T-helper 2 cell (primary cell): Measurements from ENCODE around the gene GRK5.

Experiments
- DNase-seq, 5 experiments: peaks; one replicate each; pipeline versions ENCODE4 v3.0.0 to v3.0.0-alpha.2; 2012 to 2022

GRK5 gene

GRCh38 chr10:119198438-119198837 is 8.9 kb upstream of the GRK5 start:
- DNase-seq, result no peak

DNA sequence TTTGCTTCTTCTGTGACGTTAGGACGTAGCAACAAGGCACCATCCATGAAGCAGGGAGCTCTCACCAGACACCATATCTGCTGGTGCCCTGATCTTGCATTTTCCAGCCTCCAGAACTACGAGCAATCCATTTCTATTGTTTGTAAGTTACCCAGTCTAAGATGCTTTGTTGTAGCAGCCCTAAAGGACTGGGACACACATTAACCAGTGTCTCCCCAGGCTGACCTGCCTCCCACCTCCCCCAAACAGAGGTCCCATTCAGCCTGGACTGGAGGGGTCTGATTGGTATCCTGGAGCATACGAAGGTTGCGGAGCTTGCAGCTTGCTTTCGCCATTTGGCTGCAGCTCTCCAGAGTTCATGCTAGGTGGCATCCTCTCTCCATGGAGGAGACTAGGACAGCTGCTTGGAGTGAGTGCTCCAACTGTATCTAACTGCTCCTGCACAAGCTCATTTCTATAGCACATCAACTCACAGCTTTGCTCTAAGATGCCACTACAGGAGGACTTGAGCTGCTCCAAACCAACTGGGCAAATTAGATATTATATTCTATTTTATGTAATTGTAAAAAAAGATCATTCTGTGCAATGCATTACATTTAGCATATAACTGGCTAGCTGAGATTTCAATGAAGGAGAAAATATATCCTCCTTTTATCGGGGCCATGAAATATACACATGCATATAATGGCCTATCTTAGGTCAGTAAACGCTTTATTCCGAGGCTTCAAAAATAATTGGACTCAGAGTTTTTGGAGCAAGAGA is 8.0 kb upstream of the GRK5 start:
- DNase-seq, result peak in 3 of 5 experiments; percentile 16 to 75 (median 25)

GRCh38 chr10:119201233-119201632 is 6.1 kb upstream of the GRK5 start:
- no peak for DNase-seq

GRCh38 chr10:119203006-119203405 is 4.4 kb upstream of the GRK5 start:
- DNase-seq, result no peak

DNA sequence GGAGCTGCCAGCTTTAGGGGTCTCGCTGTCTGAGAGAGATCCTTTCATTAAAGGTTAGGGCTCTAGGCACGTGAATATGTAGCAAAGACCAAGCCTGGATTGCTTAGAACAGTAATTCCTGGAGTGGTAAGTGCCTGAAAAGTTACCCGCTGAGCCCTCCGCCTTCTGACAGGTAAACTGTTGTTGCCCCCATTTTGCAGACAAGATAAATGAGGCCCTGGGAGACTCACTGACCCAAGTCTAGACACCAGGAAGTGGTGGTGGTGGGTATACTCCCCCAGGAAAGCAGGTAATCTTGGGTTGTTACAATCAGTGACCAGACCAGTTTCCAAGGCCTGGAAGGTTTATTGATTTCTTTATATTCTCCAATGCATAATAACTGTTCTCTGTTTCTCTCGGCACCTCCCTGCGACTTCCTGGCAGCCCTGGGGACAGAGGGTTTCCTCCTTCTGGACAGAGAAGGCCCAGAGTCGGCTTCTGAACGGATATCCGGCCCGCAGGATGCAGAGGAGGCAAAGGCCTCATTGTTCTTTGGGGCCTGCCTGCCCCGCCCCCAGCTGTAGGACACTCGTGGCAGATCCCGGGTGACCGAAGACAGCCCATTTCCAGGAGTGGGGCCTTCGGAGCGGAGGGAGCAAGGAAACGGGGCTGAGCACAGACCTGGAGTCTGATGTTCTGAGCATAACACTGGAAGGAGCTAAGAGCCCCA is 1.3 kb upstream of the GRK5 start:
- peak; percentile 13 to 70 (median 17) for DNase-seq

DNA sequence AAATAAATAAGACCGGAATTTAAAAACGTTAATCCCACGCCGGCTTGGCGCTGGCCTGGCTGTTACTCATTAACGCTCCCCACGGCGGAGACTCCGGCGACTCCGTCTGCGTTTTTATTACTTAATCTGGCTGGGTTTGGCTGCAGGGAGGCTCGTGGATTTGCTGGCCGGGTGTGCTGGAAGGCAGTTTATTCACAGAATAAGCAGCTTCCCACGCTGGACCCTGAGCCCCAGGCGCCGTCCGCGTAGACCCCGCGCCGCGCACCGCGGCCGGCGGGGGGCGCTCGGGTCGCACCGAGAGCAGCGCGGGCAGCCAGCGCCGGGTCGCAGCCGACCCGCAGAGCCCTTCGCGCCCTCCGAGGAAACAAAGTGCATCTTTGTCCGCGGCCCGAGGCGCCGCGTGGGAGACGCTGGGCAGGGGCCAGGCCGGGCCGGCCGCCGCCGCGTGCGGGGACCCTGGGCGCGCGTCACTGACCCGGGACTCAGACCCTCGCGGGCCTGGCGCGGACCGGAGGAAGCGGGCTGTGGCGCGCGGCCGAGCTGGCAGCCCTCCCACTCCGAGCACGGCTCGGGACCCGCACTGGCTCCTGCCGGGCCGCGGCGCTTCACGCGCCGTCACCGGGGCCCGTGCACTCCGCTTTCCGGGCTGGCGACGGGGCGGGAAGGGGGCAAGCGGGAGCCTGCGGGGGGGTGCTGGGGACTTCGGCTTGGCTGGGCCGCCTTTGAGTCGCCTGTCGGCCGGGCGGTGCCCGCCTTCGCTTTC is 587 bp upstream of the GRK5 start:
- DNase-seq, result peak; percentile 41 to 79 (median 64)

DNA sequence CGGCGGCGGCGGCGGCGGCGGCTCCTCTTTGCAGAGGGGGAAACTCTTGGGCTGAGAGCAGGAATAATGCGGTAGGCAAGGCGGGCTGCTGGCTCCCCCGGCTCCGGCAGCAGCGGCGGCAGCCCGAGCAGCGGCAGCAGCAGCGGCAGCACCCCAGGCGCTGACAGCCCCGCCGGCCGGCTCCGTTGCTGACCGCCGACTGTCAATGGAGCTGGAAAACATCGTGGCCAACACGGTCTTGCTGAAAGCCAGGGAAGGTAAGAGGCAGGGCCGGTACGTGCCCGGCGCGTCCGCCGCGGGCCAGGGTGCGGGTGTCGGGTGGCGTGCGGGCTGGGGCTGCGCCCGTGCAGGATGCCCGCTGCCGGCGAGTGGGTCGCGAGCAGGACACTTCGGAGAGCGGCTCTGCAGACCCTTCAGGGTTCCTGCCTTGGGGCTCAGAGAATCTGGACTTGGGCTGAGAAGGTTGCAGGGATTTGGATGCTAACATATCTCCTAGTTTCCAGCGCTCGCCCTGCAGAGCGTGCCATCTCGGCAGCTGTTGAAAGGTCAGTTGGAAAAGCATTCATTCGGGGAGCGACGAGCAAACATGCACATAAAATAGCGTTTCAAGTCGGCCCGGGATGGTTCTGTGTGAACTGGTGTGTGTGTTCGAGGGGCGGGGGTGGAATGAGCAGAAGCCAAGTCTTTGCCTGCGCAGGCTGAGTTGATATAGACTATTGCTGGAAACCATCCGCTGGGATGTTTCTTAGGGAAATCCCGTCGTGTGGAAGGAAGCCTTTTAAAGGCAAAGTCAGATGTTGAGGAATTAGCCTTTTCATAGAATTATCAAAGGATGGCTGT is 562 bp downstream of the GRK5 start:
- DNase-seq, result peak in 1 of 5 experiments; percentile 69

GRCh38 chr10:119208553-119208940 is 1.2 kb downstream of the GRK5 start:
- DNase-seq, result no peak

- peak; percentile 12 to 77 (median 42) for DNase-seq
Observed at GRCh38 chr10:119209035-119209735, 1.8 kb downstream of the GRK5 start.

- DNase-seq, result no peak
Observed at GRCh38 chr10:119209736-119210355, 2.5 kb downstream of the GRK5 start.

- DNase-seq, result no peak
Observed at GRCh38 chr10:119210633-119211032, 3.3 kb downstream of the GRK5 start.

DNA sequence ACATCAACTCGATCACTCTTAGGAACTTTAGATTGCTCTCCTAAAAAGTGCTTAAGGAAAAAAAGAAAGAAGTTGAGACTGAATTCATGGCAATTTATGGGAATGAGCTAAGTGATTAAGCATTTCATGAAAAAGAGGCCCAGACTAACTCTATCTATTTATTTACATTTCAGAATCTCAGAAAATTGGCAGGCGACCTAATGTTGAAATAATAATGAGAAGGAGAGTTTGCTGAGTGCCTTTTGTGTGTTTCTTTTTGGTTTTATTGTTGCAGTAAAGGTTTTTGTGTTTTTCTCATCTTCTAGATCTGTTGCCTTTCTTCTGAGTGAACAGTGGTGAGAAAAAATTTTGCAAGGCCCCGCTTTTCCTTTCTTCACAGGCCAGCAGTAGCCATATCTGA is 3.8 kb downstream of the GRK5 start:
- DNase-seq, result peak in 1 of 5 experiments; percentile 24

- peak in 2 of 5 experiments; percentile 14 to 90 for DNase-seq
Observed at GRCh38 chr10:119211625-119212441, 4.5 kb downstream of the GRK5 start.

DNA sequence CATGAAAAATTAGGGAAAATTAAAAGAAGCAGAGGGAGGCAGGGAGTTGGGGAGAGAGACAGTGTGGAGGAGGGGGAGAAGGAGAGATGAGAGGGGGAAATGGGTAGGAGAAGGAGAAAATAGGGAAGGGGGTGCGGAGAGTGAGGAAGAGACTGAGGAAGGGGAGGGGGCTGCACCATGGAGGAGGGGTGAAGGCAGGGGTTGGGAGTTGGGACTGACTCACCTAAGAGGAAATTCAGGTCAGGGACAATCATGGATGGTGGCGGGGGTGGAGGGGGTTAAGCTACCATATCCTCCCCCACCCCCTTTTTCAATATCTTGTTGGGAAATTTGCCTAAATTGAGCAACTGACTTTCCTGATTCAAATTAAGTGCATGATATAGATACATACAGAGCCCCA is 8.0 kb downstream of the GRK5 start:
- DNase-seq, result no peak

DNA sequence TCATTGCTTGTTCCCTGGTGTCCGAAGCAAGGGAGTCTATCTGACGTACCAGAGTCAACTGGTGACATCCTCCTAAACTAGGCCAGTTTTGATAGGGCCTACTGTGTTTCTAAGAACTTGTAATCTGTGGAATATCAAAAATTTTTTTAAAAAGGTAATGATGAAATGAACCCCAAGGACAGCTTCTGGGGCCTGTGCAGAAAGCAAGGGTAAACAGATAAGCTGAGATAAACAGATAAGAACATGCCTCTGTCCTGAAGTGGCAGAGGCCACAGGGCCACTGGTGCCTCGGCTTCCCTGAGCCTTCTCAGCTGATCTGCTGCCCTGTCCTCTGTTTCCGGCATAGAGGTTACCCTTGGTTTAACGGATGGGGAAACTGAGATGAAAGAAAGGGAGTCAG is 8.8 kb downstream of the GRK5 start:
- peak in 1 of 5 experiments; percentile 45 for DNase-seq

DNA sequence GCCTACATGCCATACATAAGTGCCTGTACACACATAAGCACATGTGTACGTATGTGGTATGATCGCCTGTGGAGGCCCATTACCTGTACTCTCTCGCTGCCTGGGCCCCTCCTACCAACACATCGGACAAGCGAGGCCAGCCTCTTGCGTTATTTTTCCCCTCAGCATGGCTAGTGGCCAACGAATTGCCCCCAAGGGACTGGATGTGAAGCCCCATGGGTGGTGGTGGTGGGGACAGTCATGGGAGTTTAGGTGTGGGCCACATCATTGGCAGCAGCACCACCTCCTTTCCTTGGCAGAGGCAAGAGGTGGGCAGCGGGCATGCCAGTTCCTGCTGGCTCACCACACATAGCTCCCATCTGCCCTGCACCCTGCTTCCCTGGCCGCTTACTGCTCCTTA is 10.0 kb downstream of the GRK5 start:
- no peak for DNase-seq

- no peak for DNase-seq
Observed at GRCh38 chr10:119217991-119218490, 10.7 kb downstream of the GRK5 start.

GRCh38 chr10:119219871-119220270 is 12.5 kb downstream of the GRK5 start:
- DNase-seq, result no peak

GRCh38 chr10:119221201-119221600 is 13.8 kb downstream of the GRK5 start:
- DNase-seq, result no peak

DNA sequence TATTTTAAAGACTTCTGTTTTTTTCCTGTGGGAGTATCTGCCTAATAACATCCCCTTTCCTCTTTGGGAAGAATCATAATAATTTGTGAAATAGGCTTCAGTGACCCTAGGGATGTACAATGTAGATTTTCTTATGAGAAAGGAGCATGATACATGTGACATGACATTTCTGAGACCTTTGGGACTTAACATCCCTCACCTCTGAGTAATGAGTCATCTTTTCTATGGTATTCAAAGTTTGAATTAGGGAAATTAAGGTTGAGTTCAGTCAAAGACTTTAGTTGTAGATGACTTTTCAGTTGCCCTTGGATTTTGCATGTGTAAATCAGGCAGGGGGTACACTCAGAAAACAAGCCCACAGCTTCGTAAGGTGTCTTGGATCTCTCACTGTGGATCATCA is 14.3 kb downstream of the GRK5 start:
- no peak for DNase-seq
